ENCODE data around the gene CLVS2. TPM values are rescaled to one million over a fixed set of nuclear protein-coding genes. Genes with fewer than 3 reads are reported as not detected.

Gene CLVS2
- total RNA-seq, 6 experiments from 2014 or later, result 0.02 to 0.15 TPM; not detected in 4

GRCh38 chr6:123116370-123116769 lies 120.3 kb downstream of the CLVS2 start:
- DNase-seq (no peak), ATAC-seq (no peak)
- no peaks in the 10 kb centered on the region for H3K4me1 ChIP-seq
- H3K9me3 ChIP-seq, result no peaks in the 10 kb centered on the region
- intact Hi-C loops (cut with DNase I), result no loop called here
- TF ChIP-seq POLR2A (IDR thresholded peaks at IDR 0.05), result no peak
- TF ChIP-seq CTCF (IDR thresholded peaks at IDR 0.05), result no peak
- no peaks in the 10 kb centered on the region for H3K27me3 ChIP-seq
- no peak overlapping the region for H3K4me3 ChIP-seq
- no peak overlapping the region for H3K27ac ChIP-seq
- H3K36me3 ChIP-seq, result no peaks in the 10 kb centered on the region
- 83% methylated on average over 7 of the region's 7 CpGs for WGBS (ENCODE audit: insufficient coverage, low coverage, low lambda C conversion rate, missing lambda C conversion rate)

GRCh38 chr6:123117145-123117908 lies 121.3 kb downstream of the CLVS2 start:
- H3K27me3 ChIP-seq, result no peaks in the 10 kb centered on the region
- WGBS (ENCODE audit: insufficient coverage, low coverage, low lambda C conversion rate, missing lambda C conversion rate), result 50% methylated on average over 2 of the region's 2 CpGs
- H3K27ac ChIP-seq, result no peak overlapping the region
- H3K36me3 ChIP-seq, result no peaks in the 10 kb centered on the region
- H3K4me1 ChIP-seq, result no peaks in the 10 kb centered on the region
- intact Hi-C loops (cut with DNase I), result no loop called here
- DNase-seq (no peak), ATAC-seq (no peak)
- no peaks in the 10 kb centered on the region for H3K9me3 ChIP-seq
- H3K4me3 ChIP-seq, result no peak overlapping the region
- TF ChIP-seq POLR2A (IDR thresholded peaks at IDR 0.05), result no peak
- TF ChIP-seq CTCF (IDR thresholded peaks at IDR 0.05), result no peak

GRCh38 chr6:123118811-123119210 lies 122.8 kb downstream of the CLVS2 start:
- Histone ChIP-seq H3K4me1 (no peaks in the 10 kb centered on the region), H3K4me3 (no peak overlapping the region), H3K36me3 (no peaks in the 10 kb centered on the region), H3K9me3 (no peaks in the 10 kb centered on the region), H3K27ac (no peak overlapping the region), H3K27me3 (no peaks in the 10 kb centered on the region)
- intact Hi-C loops (cut with DNase I), result no loop called here
- no peak for ATAC-seq
- WGBS (ENCODE audit: insufficient coverage, low coverage, low lambda C conversion rate, missing lambda C conversion rate), result 35% methylated on average over 2 of the region's 2 CpGs
- no peak for DNase-seq
- TF ChIP-seq POLR2A (IDR thresholded peaks at IDR 0.05) (no peak), CTCF (IDR thresholded peaks at IDR 0.05) (no peak)

Other genes with a start within 250 kb of the CLVS2 start
- not detected for gene FABP7, start 216.5 kb upstream of the CLVS2 start, total RNA-seq
- 10 to 100 TPM; 27.5 to 51.9 (median 36.1) TPM for gene SMPDL3A, start 207.0 kb upstream of the CLVS2 start, total RNA-seq